Measurements from ENCODE around the gene UBFD1.
"Not testable (repeated sequence)": the region's sequence is repeated elsewhere in the genome, so short reads cannot be mapped to it uniquely, and the experiment has no call there.

Gene UBFD1

DNA sequence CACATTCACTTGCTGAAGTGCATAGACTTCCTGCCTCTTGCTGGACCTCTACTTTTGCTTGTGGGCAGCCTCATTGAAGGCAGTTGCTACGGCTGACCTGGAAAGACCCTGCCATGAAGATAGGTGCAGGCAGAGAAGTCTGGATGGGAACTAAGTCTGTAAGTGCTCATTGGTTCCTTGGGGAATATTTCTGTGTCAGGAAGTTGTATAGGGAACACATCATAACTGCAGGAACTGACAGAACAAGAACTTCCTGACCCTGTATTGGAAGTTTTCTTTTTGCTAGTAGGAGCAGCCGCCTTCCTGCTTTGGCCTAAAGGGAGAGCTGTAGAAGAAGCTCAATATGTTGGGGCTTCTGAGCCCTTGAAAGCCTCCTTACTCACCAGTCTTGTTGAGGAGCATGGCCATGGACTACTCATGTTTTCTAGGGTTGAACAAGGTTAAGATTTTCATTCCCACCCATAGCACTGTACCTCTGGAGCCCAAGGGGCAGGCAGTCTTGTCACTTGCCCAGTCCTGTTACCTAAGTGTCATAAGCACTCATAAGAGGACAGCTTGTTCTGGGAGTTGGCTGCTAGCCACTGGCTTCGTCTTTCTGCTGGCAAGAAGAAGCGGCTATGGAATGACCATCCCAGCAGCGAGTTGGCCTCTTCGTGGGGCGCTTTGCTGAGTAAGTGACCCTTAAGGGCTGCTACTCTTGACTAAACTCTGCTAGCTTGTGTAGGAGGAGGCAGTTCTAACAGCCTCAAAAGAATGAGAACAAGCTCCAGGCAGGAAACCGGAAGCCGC lies 7.2 kb downstream of the UBFD1 start:
- DNase-seq: no peak

DNA sequence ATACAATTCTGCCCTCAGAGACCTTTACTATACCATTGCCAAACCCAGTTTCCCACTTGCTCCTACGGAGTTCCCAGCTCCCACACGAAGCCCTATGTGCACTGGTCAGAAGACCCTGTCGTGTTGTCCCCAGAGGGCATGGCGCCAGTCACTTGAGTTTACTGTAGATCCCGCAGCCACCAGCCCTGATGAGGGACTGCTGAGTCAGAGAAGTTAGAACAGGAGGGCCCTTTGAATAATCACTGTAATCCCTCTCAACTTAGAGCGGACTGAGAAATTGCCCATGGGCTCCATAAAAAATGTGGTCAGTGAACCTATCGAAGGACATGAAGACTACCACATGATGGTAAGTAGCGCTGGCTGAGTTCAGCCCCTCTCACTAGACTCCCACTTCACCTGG lies 9.2 kb downstream of the UBFD1 start:
- no peak for DNase-seq

DNA sequence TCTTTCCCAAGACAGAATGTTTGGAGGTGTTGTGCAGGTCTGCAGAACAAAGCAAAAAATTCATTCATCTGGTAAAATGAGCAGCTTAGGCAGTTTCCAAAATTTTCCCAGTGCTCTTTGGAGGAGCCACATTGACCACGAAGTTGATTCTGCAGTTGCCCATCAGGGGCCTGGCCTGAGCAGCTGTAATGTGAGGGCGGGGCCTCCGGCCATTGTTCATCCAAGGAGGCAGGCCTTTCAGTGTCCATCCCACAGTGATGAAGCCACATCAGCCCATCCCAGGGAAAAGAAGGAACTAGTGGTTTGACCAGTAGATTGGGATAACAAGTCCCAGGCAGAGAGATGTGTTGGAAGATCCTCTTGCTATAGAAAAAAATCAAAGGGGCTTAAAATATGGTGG lies 10.1 kb downstream of the UBFD1 start:
- DNase-seq: no peak

DNA sequence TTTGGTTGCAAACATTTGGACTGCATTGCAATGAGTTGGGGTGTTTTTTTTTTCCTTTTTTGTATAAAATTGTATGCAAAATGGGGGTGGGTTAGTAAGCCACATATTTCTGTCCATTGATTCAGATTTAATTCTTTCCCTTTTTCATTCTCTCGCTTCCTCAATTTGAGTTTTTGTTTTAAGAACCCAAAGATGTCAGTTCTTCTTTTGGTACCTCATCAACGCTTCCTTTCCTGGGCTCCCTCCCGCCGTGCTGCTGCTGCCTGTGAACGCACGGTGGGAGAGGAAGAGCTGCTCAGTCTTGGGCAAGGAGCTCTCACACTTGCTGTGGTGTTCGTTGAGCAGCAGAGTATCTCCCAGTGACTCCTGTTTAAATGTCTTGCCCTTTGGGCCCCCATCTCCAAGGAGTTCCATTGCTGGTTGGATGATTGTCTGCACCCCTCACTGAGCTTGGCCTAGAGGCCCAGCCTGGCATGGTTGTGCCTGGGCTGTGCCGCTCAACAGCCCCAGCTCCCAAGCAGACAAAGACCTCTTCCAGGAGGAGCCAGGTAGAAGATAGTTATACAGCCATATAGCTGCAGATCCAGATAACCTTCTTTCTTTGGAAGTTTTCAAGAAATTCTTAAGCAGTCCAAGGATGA lies 13.6 kb downstream of the UBFD1 start:
- DNase-seq: no peak

DNA sequence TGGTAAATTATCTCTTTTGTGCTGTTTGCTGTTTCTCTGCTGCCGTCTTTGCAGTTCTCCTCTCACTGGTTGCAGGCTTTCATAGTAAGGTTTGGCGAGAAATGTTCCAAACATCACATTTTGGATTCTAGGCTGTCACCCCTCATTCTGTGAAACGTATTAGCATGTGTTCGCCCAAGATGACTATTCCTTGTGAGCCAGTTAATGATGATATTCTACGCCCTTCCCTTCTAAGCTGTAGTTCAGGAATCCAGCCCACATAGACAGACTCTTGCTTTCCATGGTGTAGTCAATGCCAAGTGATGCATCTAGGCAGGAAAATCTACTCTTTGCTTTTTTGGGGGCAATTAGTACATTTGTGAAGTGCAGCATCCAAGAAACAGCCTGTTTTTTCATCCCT lies 14.4 kb downstream of the UBFD1 start:
- no peak for DNase-seq

DNA sequence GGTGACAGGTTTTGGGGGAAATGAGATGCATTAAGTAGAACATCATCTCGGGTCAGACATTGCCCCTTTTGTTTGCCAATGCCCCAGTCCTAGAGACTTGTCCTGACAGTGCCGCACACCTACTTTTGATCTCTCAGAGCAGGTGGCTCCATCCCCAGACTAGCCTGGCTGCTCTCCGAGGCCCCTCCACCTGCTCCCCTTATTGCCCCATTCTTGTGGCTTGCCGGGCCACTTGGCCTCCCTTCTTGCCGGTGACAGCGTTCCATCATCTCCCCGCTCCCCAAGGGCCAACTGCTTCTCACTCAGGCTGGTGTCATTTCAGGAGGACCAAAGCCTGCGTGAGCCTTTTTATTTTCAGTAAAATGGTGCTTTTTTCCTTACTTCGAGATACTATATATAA lies 14.9 kb downstream of the UBFD1 start:
- DNase-seq: no peak

DNA sequence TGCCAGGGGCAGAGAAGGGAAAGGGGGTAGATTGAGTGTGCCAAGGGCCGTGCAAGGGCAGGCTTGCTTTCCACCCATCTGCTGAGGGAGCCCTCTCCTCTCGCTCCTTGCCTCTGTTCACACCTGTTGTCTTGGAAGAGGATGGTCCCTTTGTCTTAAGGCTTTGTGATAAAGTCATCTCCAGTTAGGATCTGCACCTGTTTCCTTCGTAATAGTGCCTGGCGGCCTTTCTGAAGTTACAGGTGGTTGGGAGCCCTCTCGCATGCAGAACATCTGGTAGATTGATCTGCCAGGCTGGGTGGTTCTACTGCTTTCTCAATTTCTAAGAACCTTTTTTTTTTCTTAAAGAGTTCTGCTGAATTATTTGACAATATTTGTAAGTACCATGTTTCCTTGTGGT lies 16.3 kb downstream of the UBFD1 start:
- DNase-seq: no peak

DNA sequence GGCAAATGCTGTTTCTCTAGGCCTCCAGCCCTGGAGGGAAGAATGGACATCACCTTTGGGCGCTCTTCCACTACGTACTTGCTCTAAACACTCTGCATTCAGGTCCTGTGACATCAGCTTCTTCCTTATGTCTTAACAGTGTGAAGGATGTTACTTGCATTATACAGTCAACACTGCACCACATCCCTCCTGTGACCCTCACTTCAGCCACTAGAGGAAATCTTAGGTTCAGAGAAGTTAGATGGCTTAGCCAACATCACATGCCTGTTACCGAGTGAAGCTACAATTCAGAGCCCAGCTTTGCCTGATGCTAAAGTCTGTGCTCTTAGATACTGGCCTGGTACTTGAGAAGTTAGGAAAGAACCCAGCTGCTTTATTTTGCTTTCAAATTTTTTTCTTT lies 18.3 kb downstream of the UBFD1 start:
- no peak for DNase-seq

DNA sequence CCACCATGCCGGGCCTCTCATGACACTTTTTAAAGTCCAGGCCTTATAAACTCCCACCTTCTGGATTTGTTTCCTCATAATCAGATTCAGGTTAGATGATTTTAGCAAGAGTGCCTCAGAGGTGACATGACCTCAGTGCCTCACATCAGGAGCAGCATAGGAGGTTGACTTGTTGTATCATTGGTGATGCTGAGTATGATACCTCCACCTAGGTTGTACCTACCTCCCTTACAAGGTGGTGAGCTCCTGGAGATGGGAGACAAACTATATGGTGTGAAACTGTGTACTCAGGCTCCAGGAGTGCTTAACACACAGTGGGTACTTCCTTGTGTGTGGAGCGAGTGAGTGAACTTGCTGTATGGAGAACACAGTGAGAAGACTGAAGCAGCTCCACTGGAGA lies 20.0 kb downstream of the UBFD1 start:
- no peak for DNase-seq

DNA sequence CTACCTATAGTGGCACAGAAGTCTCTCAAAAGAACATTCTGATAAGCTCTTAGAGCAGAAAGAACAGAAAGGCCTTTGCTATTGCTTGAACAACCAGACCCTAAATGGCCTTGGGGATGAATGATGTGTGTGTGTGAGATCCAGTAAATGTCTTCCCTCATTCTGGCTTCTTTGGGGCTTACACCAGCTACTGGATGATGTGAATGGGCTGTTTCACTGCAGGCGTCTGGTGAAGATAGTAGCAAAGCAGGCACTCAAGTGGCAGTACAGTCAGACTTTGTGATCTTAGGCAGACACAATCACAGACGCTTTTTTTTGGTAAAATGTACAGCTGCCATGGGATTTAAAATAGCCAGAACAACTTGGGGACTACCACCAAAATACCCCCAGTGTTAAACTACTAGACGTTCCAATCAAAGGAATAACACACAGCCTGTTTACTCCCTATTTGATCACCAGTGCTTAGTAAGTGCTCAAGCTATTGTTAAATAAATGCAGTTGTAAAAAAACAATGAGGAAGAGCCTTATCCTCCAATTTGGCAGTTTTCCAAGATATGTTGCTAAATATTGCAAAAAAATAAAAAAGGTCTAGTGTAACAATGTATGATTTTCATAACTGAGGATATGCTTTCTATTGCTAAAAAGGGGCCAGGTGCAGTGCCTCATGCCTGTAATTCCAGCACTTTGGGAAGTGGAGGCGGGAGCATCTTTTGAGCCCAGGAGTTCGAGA lies 20.7 kb downstream of the UBFD1 start:
- no peak for DNase-seq

DNA sequence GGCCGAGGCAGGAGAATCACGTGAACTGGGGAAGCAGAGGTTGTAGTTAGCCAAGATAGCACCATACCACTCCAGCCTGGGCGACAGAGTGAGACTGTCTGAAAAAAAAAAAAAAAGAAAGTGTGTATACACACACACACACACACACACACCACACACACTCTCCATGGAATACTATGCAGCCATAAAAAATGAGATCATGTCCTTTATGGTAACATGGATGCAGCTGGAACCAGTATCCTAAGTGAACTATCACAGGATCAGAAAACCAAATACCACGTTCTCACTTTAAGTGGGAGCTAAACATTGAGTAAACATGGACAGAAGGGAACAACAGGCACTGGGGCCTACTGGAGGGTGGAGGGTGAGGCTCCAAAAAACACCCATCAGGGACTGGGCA lies 21.8 kb downstream of the UBFD1 start:
- DNase-seq: no peak

DNA sequence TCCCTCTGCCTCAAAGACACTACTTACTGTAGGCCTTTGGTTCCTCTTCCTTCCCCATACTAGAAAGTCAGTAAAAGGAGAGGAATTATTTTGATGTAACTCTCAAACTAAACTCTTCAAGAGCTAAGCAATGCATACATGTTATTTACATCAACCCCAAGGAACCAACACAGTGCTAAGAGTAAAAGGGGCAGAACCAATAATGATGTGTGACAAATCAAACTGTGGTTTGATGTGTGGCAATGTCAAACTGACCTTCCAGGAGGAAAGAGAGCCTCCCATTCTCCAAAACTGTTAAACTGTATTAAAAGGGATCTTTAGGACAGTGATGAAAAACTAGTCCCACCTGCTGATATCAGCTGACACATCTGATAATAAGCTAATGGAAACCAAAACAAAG lies 22.9 kb downstream of the UBFD1 start:
- DNase-seq: no peak

DNA sequence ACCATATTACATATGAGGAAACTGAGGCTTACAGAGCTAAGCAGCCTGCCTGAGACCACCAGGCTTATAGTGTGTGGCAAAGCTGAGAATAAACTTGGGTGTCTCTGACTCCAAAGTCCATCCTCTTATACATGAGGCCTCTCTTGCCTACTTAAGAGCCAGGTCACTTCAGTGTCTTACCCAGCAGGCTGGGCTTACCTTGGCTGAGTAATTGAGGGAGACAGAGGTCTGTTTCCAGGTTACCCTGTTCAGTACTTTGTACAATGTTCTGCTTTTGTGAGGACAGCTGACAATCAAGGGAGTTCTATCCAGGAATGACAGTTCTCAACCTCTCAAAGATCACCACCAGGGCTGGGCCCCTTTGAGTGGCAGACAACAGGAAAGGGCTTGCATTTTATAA lies 24.2 kb downstream of the UBFD1 start:
- DNase-seq: no peak

DNA sequence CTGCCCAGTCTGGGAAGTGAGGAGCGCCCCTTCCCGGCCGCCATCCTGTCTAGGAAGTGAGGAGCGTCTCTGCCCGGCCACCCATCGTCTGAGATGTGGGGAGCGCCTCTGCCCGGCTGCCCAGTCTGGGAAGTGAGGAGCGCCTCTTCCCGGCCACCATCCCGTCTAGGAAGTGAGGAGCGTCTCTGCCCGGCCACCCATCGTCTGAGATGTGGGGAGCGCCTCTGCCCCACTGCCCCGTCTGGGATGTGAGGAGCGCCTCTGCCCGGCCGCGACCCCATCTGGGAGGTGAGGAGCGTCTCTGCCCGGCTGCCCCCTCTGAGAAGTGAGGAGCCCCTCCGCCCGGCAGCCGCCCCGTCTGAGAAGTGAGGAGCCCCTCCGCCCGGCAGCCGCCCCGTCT lies 25.7 kb downstream of the UBFD1 start:
- not testable (repeated sequence) for DNase-seq

DNA sequence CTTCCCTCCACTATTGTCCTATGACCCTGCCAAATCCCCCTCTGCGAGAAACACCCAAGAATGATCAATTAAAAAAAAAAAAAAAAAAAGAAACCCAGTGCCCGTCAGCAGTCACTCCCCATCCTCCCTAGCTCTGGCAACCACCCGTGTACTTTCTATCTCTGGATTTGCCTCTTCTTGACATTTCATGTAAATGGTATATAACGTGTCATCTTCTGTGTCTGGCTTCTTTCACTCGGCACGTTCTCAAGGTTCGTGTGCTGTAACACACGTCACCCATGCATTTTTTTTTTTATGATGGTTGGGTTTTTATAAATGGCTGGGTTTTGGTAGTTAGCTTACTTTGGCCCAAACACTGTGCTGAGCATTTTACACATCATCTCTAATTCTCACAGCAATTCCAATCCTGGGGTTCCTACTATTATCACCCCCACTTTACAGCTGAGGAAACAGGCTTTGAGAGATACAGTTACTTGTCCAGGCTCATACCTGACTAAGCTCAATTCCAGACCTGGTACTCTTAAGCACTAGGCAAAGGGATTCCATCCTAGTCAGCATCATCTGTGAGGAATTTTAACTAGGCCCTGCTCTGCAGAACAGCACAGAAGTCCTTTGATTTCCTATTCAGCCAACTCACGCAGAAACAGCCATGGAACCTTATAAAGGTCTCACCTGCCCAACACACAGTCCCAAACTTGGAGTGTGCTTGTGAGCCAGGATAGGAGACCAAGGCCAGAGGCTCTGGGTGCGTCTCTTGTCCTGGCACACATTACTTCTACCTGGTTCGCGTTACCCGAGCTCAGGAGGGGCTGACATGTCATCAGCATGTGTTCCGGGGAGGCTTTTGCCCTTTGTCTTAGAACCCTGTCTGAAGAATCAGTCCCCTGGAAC lies 26.9 kb downstream of the UBFD1 start:
- DNase-seq: no peak

DNA sequence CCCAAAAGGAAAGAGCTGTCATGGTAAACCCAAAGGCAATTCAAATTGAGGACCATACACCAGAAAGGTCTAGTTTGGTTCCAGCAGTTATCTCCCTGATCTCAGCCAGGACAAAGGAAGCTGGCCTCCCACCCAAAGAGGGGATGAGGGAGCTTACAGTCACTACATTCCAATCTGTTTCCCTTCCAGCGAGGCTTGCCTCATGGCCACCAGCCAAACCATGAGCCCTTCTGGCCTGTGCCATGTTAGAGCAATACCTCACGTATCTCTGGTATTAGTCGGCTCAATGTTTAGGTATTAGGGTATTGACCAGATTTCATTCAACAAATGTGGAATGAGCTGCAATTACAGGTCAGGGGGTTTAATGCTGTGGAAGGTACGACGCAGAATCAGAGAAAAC lies 30.2 kb downstream of the UBFD1 start:
- no peak for DNase-seq

DNA sequence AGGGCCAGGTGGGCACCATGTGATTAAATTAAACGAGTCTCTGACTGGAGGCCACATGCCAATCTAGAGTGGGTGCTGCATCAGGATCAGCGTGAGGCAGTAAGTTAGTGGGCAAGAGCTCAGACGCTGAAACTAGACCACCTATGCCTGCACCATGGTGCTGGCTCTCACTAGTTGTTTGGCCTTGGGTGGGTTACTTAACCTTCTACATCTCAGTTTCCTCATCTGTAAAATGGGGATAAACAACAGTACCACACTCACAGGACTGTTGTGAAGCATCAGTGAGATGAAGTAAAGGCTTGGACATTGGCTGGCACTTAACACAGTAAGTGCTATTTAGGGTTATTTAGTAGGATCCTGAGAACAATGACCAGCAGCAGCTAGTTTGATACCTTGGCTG lies 32.7 kb downstream of the UBFD1 start:
- no peak for DNase-seq

DNA sequence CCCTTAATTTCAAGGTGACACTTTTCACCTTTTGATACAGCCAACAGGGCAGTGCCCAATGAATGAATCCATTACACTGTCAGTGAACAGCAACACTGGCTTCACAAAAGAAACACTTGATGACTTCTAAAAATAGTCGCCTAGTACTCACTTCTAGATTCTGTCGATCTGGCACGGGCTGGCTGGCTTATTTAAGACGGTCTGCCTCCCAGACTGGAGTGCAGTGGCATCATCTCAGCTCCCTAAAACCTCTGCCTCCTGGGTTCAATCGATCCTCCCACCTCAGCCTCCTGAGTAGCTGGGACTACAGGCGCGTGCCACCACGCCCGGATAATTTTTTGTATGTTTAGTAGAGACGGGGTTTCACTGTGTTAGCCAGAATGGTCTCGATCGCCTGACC lies 36.7 kb downstream of the UBFD1 start:
- DNase-seq: no peak

DNA sequence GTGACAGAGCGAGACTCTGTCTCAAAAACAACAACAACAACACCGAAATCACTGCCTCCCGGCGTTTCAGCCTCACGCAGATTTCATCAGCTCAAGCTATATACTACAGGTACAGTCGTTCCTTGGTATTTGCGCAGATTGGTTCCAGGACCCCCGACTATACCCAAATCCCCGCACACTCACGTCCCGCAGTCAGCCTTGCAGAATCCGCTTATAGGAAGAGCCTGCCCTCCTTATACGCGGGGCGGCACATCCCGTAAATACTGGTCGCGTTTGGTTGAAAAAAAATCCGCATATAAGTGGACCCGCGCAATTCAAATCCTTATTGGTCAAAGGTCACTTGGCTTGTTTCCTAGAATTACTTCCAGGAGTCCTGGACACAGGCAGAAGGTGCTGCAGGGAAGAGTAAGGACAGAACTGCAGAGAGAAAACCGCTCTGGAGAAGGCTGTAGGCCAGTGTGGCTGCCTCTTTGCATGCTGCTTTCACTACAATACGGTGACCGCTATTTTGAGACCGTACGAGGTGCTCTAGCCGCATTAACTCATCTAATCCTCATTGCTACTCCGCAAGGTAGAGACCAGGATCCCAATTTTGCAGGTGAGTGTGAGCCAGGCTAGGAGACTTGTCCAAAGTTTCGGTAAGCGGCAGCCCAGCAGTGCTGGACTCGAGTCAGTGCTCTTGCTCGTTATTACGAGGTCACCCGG lies 37.9 kb downstream of the UBFD1 start:
- peak; percentile 8 for DNase-seq

DNA sequence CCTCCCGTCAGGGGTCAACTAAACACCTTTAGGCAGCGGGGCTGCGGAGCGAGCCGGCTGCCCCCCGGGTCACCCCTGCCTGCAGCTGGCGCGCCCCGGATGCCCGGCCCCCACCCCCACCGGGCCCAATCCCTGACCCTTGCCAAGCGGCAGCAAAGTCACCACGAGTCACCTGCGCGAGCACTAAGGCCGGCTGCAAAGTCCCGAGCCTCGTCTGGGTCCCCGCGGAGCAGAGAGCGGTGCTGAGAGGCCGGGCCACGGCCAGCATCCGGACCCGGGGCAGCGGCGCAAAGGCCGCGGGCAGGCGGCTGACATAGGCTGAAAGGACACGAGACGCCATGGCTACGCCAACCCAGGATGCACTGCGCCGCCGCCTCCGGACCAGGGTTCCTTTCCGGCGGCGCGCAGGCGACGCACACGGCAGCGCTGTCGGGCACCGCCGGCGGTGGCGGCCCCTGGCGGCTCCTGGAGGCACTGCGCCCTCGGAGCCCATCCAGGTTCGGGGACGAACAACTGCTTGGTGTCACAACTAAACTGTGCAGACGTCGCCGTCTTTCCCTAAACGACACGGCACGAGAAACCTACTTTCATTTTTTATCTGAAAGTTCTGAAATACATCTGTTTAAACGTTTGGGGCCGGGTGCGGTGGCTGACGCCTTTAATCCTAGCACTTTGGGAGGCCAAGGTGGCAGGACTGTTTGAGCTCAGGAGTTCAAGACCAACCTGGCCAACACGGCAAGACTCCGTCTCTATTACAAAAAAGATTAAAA lies 38.6 kb downstream of the UBFD1 start, which contains the start of gene NDUFAB1:
NDUFAB1 (minus strand) TSS at position 366 of the 770 bp plus-strand sequence; CDS start at position 340, 26 bp downstream.
- peak; percentile 83 for DNase-seq
